ENCODE results near the gene DYDC1. TPM values are rescaled to one million over a fixed set of nuclear protein-coding genes. Genes with fewer than 3 reads are reported as not detected.

Gene DYDC1
- total and polyA plus RNA-seq, 2 donors (not counting 3 experiments of a cell fraction or from before 2014, with no cell fraction given), result not detected

GRCh38 chr10:80379701-80380100, 23.1 kb upstream of the DYDC1 start:
- POLR2A ChIA-PET, result interaction anchor here (0.6 kb wide), 1 partner anchor 145 kb away, joined by 3 read pairs; no protein-coding TSS in a partner anchor
- CTCF ChIA-PET, result interaction anchor here (0.9 to 4.5 kb wide), 5 partner anchors 28 to 545 kb away, joined by 4 to 109 read pairs (median 5); partner anchors contain the start of gene PRXL2A

More at GRCh38 chr10:80379701-80380100, 23.1 kb upstream of the DYDC1 start:
- intact Hi-C loops (cut with micrococcal nuclease) (no loop called here), dilution Hi-C loops (cut with MboI; ENCODE audit: extremely low pct_ligation_motif_present, low sequenced_read_pairs) (no loop called here)
- H3K9me3 ChIP-seq (replicated peaks; ENCODE audit: control insufficient read depth, insufficient read depth, low read length), result no peaks in the 10 kb centered on the region
- no peak overlapping the region for H3K9ac ChIP-seq (replicated peaks; ENCODE audit: extremely low read depth, insufficient read depth, low read length)
- DNase-seq (ENCODE audit: low read depth, low spot score) (no peak), FAIRE-seq (no peak)
- no peak overlapping the region for H3K4me3 ChIP-seq (replicated peaks in 1 of 3; ENCODE audit: insufficient read depth in 1 of 3, low read depth in 1 of 3, low read length in 3 of 3)
- BruUV-seq (replicated peaks), result no TSS peak
- H3K79me2 ChIP-seq (ENCODE audit: control insufficient read depth, insufficient read depth, low read length), result no peaks in the 10 kb centered on the region
- no peaks in the 10 kb centered on the region for H3K9me1 ChIP-seq (replicated peaks; ENCODE audit: control insufficient read depth, extremely low read depth, insufficient read depth, low read length)
- TF ChIP-seq EZH2 (IDR thresholded peaks at IDR 0.05; ENCODE audit: borderline replicate concordance, low read depth, low read length, severe bottlenecking) (no peak), GATA2 (IDR thresholded peaks at IDR 0.05; ENCODE audit: insufficient read depth, insufficient read length, low read depth, low read length) (no peak), JUN (IDR thresholded peaks at IDR 0.05; ENCODE audit: borderline replicate concordance, insufficient read depth, insufficient read length, low read depth) (no peak), MAX (IDR thresholded peaks at IDR 0.05; ENCODE audit: insufficient read depth, insufficient read length) (no peak), FOS (IDR thresholded peaks at IDR 0.05; ENCODE audit: borderline replicate concordance, insufficient read depth, low read length) (no peak), POLR2AphosphoS5 (IDR thresholded peaks at IDR 0.05; ENCODE audit: insufficient read depth, low read depth, low read length) (no peak), MYC (IDR thresholded peaks at IDR 0.05; ENCODE audit: low read depth, low read length) (no peak), CTCF (IDR thresholded peaks at IDR 0.05; ENCODE audit: extremely low read depth in 1 of 2, insufficient read depth in 1 of 2, low read depth in 1 of 2, low read length in 2 of 2) (no peak), POLR2A (IDR thresholded peaks at IDR 0.05; ENCODE audit: low read depth, low read length) (no peak)
- no peaks in the 10 kb centered on the region for H3K36me3 ChIP-seq (ENCODE audit: control insufficient read depth in 2 of 2, extremely low read depth in 1 of 2, insufficient read depth in 2 of 2, low read length in 2 of 2)
- H3K4me1 ChIP-seq (ENCODE audit: control insufficient read depth, extremely low read depth, insufficient read depth, low read length), result no peaks in the 10 kb centered on the region
- no peaks in the 10 kb centered on the region for H4K20me1 ChIP-seq (replicated peaks; ENCODE audit: control insufficient read depth, extremely low read depth, insufficient read depth, low read length)
- no peak overlapping the region for H2AFZ ChIP-seq (ENCODE audit: low read depth, low read length)
- H3K27ac ChIP-seq (ENCODE audit: insufficient read depth, low read depth, low read length), result no peak overlapping the region
- peaks cover 3 to 5% of the 10 kb centered on the region in 2 experiments for H3K27me3 ChIP-seq (ENCODE audit: control insufficient read depth in 2 of 2, insufficient read depth in 2 of 2, low read length in 2 of 2)
- H3K4me2 ChIP-seq (ENCODE audit: insufficient read depth, low read length), result no peak overlapping the region

Measured in endothelial cell of umbilical vein (primary cell).